GM18517 (cell line): ENCODE data around the gene ANKFN1.

ENCODE experiments used
- ATAC-seq: cut with Tn5 transposase; IDR thresholded peaks from one replicate; pipeline ENCODE4 v1.9.1; 2021; ENCODE audit warnings: mild to moderate bottlenecking, moderate library complexity; ENCODE audit not compliant: unreplicated experiment

Gene ANKFN1

DNA sequence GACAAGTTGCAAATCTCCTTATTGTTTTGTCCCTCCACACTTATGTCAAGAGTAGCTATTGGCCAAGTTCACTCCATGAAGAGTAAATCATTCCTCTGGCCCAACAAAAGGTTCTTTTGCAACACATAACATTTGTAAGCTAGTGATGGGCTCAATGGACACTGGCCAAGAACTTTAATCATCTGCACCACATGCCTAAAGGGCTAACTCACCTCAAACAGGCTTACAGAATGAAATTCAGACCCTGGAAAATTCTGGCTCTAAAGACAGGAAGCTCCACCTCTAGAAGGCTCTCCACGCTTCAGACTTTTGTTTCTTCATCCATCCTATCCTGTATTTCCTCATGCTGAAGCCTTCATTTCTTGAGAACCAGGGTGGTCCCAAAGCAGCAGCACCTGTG lies 10.9 kb upstream of the ANKFN1 start:
- ATAC-seq = no peak

DNA sequence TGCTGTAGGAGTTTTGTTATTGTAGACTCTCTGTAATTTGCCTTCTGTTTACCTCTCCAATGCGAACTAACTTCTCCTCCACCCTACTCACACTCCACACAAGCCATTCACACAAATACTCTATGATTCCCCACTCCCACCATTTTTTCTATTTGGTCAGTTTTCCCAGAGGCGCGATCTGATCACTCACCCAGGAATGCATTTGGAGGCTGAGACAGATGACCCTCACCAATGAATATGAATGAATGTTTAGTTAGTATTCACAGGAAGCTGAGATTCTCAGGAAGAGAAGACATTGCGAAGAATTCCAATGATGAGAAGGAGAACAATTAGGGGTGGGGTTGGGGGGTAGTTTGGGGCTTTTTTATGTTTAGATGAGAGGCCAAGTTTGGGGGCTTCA lies 10.5 kb upstream of the ANKFN1 start:
- ATAC-seq = no peak

DNA sequence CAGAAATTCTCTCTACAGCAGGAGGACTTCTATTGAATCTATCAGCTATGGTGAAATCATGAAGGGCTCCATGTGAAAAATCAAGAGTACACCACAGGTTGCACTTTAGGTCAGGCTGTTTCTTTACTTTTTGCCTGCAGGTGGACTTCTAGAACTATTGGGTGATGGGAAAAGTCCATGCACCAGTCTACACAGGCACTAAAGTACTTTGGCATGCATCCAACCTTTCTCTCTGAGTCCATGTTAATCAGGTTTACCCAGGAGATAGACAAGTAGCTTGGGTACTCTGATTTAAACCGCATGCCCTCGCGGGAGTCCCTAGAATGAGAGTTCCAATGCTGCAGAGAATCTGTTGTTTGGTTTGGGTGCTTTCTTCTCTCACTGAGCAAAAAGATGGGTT lies 9.1 kb upstream of the ANKFN1 start:
- ATAC-seq = no peak

DNA sequence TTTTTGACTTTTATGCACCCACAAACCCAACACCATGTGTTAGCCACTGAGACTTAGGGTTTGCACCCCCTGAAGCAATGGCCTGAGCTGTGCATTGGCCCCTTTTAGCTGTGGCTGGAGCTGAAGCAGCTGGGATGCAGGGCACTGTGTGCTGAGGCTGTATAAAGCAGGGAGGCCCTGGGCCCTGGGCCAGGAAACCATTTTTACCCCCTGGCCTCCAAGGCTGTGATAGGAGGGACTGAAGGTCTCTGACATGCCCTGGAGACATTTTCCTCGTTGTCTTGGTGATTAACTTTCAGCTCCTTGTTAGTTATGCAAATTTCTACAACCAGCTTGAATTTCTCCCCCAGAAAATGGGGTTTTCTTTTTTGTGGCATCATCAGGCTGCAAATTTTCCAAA lies 6.7 kb upstream of the ANKFN1 start:
- ATAC-seq = no peak

DNA sequence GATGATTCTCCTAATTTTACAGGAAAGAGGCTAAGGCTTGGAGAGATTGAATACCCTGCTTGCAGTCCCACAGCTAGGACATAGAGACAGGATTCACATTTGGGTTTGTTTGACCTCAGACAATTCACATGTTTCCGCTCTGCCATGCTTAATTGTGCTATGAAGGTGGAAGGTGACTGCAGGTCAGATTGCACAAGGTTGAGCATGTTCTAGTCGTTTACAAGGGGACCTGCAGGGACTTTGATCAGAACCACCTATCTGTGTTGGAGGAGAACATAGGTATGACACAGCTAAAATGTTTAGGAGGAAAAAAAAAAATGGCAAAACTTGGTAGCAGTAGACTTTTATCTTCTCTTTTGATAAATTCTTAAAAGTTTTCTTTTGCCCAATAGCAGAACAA lies 4.9 kb upstream of the ANKFN1 start:
- no peak for ATAC-seq

DNA sequence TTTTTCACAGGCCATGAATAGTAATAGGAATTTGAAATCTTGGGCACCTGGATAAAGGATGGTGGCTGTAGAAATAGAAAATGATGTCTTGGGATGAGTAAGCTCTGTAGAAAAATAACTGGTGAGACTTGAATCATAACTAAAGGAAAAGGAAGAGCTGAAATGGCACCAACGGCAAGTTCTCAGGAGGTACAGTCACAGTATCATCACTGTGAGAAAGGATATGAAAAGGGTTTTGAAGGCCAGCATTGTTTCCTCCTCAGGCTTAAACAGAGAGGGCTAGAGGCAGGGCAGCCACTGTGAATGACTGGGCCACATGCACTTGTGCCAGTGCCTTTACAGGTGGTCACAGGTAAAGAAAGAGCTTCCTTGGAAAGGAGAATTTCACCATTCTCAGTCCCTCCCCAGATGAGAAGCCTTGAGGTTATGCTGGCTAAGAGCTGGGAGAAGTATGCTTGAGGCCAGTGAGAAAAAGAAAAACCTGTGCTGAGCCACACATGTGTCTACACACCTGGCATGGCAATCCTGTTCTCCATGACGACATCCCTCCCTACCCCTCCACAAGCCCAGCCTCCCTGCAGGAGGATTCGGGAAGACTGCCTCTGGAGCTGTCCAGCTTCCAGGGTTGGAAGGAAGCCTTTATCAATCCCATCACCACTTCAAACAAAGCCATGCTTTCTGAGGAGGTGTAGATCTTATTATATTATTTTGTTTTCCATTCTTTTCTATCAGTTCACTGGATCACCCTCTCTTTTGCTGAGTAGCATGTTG lies 3.8 kb upstream of the ANKFN1 start:
- ATAC-seq = no peak

DNA sequence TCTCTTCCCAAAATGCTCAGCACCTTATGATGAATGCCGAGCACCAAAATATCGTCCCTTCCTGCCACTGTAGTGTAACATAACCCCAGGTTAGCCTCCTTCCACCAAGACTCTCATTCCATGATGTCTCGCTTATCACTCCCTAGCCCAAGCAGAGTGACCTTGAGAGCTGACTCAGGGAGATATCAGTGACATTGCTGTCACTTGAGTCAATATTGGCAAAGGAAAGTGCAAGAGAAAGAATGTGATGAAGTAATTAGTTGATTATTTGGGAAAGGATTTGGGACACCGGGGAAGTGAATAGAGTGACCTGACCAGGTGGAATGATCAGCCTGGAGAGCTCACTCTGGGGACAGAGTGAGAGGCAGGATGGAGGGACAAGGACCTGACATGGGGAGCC lies 2.6 kb upstream of the ANKFN1 start:
- no peak for ATAC-seq

DNA sequence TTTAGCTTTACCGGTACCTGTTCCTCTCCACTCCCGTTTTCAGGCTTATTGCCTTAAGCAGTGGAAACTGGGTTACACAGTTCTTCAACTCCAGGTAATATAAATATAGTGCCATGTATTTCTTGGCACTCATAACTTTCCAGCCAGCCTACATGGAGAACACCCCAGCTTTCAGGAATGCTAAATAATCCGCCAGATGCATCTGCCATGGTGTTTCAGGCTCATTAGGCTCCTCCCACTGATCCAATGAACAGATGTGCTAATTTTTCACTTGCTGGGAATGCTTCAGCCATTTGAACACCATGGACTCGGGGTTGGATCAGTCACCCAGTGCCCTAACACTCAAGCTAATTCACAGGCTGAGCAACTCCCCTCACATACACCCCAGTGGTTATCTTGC lies 4.6 kb downstream of the ANKFN1 start:
- ATAC-seq = no peak

DNA sequence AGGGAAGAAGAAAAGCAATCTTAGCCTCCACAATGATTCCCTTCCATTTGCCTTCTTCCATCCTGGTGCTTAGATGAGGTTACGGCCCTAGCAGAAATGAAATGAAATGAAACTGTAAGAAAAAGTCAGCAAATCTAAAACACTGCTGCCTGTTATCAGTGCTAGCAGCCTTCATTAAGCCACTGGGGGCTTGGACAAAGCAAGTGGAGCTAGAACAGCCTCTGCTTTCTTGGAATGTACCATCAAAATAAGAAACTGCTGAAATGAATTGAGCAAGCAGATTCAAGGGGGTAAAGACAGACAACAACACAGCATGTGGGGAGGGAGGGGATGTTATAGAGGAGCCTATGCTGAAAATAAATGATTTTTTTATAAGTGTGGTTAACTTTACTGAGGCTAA lies 5.1 kb downstream of the ANKFN1 start:
- no peak for ATAC-seq

DNA sequence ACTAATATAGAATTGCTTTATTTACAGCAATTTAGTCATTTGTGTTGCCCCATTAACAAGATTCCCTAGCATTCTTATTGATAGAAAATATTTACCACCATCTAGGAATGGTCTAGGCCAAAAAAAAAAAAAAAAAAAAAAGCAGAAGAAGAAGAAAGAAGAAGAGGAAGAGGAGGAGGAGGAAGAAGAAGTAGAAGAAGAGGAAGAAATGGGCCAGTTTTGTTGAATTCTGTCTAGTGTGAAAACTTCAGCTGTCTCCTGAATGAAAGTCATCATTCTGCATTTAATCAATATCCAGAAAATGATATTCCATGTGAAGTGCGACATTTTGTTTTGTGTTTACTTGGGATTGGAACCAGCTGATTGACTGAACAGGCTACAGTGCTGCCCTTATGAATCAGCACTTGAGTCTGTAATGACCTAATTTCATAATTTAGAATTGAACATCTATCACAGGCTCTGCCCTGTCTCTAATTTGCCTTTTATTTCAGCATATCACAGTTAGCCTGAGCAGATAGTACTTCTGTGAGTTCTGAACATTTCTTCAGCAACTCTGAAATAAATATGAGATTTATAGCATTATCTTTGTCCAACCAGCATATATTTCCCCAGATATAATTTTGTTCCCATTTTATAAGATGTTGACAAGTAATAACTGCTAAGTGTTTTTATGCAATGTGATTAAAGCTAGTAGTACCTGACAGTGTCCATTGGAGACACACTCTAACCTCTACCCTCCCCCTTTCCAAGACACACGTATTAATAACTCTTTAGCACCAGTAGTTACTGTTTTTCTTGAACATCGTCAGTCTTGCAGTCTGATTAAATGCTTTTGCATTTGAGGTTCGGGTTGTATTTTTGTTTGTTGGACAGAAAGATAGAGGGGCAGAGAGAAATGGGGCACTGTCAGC lies 5.9 kb downstream of the ANKFN1 start:
- ATAC-seq = no peak

DNA sequence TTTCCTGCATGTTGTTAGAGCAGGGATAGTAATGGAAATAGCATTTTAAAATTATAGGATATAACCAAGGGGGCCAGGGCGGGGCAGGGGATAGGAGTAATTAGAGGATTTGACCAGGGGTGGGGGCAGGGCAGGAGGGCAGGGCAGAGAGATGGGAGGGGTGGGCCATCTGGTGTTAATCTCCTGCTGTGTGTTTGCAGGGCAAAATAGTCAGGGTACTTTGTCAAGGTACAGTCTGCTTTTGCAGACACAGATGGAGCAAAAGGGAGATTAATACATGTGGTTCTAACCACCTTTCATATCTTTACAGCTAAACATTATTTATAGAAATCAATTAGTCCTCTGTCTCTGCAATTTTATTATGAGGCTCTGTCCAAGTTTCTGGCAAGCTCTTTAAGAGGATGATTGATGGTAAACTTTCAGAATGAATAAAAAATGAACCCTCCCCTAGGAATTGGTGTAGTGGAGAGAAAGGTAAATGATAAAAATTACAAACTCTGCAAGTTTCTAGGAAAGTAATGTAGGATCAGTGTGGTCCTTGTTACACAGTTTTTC lies 6.6 kb downstream of the ANKFN1 start:
- ATAC-seq = no peak

DNA sequence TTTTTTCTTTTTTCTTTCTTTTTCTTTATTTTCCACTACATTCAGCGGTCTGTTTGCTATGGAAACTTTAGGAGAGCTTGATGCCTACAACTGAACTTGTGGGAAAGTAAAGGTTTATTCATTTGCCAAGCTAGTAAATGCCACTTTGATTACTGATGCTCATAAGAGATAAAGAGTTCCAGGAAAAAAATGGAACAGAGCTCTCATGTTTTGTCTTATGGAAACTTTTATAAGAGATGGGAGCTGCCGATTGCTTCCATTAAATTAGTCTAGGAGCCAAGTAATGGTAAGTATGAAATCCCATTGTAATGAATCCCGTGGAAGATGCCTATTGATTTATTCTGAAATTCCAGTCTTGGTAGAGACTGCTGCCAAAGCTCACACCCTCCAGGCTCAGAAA lies 7.1 kb downstream of the ANKFN1 start:
- no peak for ATAC-seq

DNA sequence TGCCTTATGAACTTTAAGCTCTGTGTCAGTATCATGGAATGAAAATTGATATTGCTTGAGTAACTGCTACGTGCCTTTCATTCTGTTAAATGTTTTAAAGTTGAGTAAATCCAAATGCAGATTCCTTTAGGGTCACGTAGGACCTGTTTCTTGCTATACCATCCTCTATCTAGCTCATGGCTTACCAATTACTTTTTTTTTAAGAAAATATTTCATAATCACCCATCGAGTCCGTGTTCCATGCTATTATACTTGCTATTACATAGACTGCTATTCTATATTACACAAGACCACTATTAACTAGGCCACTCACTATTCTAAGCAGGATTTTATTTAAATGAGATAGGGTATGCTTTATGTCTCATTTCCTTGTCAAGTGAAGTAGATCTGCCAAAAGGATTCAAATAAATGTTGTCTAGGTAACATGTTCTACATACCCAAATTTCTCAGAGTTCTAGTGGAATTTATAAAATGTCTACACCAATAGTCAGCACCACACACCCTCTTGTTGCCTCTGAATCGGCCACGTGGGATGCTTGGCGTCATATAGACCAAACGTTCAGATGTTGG lies 11.9 kb downstream of the ANKFN1 start:
- ATAC-seq = no peak

DNA sequence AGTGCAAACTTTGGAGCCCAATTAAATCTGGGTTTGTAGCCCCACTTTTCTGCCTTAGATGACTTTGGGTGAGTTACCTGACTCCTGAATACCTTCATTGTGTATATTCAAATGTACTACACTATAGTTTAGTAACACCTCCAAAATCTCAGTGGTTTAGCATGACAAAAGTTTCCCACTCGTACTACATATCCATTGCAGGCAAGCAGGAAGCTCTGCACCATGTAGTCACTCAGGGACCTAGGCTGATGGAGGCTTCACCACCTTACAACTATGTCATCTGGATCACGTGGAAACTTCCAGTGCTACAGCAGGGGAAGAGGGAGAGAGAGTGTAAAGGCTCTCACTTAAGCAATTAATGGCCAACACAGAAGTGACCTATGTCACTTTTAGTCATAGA lies 14.2 kb downstream of the ANKFN1 start:
- ATAC-seq = no peak

DNA sequence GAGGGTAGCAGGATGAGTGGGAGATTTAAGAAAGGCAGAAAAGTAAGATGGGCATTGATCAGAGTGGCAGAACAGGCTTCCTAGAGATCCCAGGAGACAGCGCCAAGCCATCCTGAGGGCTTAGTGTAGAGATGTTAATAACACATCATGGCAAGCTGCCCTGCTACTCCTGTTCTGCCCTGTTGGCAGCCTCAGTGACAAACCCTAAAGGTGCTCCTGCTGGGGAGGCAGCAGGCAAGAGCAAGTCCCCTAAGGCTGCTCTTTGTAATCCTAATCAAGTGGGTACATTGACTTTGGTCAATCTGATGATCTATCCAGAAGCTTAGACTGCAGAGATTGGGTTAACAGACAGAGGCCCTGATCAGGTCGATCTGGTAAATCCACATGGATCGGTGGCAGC lies 16.3 kb downstream of the ANKFN1 start:
- ATAC-seq = no peak

DNA sequence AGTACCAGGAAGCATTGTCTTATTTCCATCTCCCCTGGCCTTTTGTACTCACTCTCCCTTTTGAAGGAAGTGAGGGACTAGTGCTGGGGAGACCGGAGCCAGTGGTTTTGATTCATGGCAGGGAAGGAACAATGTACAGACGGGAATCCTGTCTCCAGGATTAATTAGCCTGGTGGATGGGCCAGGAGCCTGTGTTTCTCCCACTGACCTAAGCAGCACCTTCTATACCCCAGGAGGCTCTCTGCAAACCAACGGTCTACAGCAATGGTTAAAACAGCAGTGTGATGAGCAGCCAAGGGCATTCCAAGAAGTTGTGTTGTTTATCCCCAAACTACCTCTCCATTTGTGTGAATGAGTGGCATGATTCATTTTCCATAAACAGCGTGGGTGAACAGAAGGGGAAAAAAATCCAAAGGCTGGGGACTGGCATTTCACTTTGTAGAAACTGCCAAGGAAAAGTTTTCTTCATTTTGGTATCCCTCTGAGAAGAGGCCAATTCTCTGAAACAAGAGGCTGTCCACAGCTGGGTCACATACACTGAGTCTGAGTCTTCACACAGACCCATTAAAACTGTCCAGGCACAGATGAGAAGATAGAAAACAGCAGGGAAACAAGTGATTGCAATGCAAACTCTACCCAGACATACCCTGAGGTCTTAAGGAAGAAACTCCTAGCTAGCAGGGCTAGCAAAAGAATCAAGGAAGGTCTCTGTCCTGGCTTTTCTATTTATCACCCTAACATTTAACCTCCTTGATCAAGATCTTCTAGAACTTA lies 18.1 kb downstream of the ANKFN1 start:
- no peak for ATAC-seq

DNA sequence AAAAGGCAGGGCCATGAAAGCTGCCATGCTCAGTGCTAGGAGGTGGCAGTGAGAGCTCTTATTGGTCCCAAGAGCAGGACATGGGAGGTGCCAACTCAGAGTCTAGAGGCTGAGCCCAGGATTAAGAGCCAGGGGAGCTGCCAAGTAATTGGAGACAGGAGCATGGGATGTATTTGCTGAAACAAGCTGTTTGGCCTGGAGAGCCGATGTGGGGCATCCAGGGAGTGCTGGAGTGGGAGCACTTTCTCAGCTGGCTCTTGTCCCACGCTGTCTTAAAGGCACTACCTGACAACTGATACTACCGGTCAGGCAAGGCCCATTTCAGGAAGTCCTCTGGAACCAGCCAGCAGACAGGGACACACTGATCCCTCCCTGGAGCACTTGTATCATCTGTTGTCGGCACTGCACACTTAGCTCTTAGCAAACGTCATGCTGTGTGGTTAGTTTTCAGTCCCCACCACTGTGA lies 19.3 kb downstream of the ANKFN1 start:
- ATAC-seq = no peak

DNA sequence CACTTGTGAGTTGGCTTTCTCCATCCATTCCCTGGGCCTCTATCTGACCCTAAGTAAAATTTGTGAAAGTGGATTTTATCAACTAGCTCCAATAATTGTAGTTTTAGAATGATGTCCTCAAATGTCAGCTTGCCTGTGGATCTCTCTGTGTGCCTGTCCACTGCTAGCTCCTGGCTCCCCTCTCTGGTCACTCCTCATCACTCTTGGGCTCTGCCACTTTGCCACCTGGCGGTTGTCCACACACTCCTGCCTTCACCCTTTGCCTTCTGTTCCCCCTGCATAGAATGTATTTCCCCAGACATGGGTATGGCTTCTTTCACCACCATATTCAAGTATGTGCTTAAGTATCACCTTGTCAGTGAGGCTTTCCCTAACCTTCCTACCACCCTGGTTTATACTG lies 19.8 kb downstream of the ANKFN1 start:
- ATAC-seq = no peak

DNA sequence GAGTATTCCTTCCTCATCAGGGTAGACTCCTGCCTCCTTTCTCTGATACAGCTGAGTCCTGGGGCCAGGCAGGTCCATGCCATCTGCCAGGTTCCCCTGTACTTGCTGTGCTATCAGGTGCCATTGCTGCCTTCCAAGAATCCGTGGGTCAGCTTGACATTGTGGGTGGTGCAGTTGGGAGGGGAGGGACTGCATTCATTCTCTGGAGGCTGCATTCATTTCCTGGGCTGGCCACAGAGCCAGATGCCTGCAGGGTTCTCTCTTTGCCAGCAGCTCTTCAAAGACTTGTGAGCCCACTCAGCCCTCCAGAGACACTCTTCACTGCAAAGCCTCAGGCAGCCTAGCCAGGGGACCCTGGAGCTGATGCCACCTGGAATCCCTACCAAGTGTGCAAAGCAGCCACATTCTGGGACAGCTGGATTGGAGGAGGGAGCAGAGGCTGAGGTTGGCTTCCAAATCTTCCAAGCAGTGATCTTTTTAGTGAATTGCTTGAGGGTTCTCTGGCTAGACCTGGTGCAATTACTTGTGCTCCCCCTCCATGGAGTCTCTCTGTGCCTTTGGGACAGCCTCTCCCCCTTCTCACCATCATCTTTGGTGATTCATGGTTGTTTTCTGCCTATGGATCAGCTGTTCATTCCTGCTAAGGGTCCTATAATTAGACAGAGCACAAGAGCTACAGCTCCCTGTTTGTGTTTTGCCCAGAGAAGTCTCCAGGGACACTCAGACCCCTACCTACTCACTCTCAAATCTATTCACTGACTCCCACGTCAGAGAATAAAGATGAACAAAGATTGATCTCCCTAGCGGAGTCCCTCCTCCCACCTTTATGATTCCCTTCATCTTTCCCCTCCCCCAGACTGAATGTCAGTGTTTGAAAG lies 20.9 kb downstream of the ANKFN1 start:
- ATAC-seq = no peak
